Upper lobe of left lung (tissue), 6 donors: ENCODE measurements around the gene SELENOO. TPM values are rescaled to one million over a fixed set of nuclear protein-coding genes. Genes with fewer than 3 reads are reported as not detected.

Experiments used
- ATAC-seq, 2 donors: fragments of 200-7000 bp; cut with Tn5 transposase; one replicate each; pipeline ENCODE4 v1.9.1; 2022; ENCODE audit warnings: mild to moderate bottlenecking in 2 of 2, moderate library complexity in 2 of 2; ENCODE audit not compliant: low FRiP score in 2 of 2
- DNase-seq, 2 donors: peaks; one replicate each; pipeline ENCODE4 v3.0.0-alpha.2; 2019 to 2020
- H3K27ac ChIP-seq, 4 donors: fragments of 200-600 bp; sonication (generic); one replicate each; pipeline ENCODE4 v1.5.1; 2016 to 2019
- H3K27me3 ChIP-seq, 4 donors: fragments of 200-600 bp; sonication (generic); one replicate each; pipeline ENCODE4 v1.5.1; 2017 to 2019
- H3K36me3 ChIP-seq, 4 donors: fragments of 200-600 bp; sonication (generic); one replicate each; pipeline ENCODE4 v1.5.1; 2016 to 2019
- H3K4me1 ChIP-seq, 4 donors: fragments of 200-600 bp; sonication (generic); one replicate each; pipeline ENCODE4 v1.5.1; 2018 to 2019
- H3K4me3 ChIP-seq, 4 donors: fragments of 200-600 bp; sonication (generic); one replicate each; pipeline ENCODE4 v1.5.1; 2017 to 2019; ENCODE audit warnings: mild to moderate bottlenecking in 2 of 4, moderate library complexity in 1 of 4
- H3K9me3 ChIP-seq, 4 donors: fragments of 200-600 bp; sonication (generic); one replicate each; pipeline ENCODE4 v1.5.1; 2018 to 2019
- EP300 ChIP-seq, 4 donors: sonication (generic); formaldehyde crosslinking; IDR thresholded peaks; one replicate each; pipeline ENCODE4 v1.5.1; 2017; ENCODE audit warnings: antibody characterized with exemption in 4 of 4, control low read depth in 2 of 4
- POLR2A ChIP-seq, 4 donors: fragments of 450-650 bp; IDR thresholded peaks; one replicate each; pipeline ENCODE4 v1.5.1; 2016 to 2017; ENCODE audit warnings: antibody characterized with exemption in 4 of 4, mild to moderate bottlenecking in 2 of 4
- POLR2AphosphoS5 ChIP-seq, 2 donors: sonication (generic); formaldehyde crosslinking; IDR thresholded peaks; one replicate each; pipeline ENCODE4 v1.5.1; 2017; ENCODE audit warnings: antibody characterized with exemption in 2 of 2
- WGBS, 2 donors: methylation state at CpG; one replicate each; pipeline ENCODE4 v1.1.5; 2017 to 2018; 5-methylcytosine and 5-hydroxymethylcytosine counted together
- total RNA-seq, 6 donors: library from RNA; depleted of rRNA in 4 of 6; stranded (reverse); fragments of >200 nt in 4 of 6; gene quantifications; one replicate each; pipeline versions ENCODE4 v1.1.0 to v1.2.1, GENCODE V29; 2016 to 2021
- TF ChIP-seq, protein P1 (sequence below), 6 experiments: fragments of 450-650 bp in 4 of 6; fragments of 200-600 bp in 2 of 6; sonication (generic) in 2 of 6; IDR thresholded peaks; one replicate each; pipeline ENCODE4 v1.5.1; 2016 to 2019; ENCODE audit warnings: antibody characterized with exemption in 6 of 6
- donor health status: DM: no; HTN: no; CAD: no; lungs with moderate emphysema.
- donor health status: DM: no; HTN: yes; CAD: no; lungs with severe emphysema.

SELENOO gene
- total RNA-seq, 6 donors from 2014 or later, result 23.1 to 102 (median 28.9) TPM

GRCh38 chr22:50178871-50179869 lies 21.6 kb upstream of the SELENOO start:
- H3K4me1 ChIP-seq, result peaks cover 7 to 16% (median 12%) of the 10 kb centered on the region in 4 donors
- no peaks in the 10 kb centered on the region for H3K36me3 ChIP-seq
- ATAC-seq (no peak), DNase-seq (peak in 1 of 2 donors; percentile 80)
- 78 to 86% methylated on average over 38 to 57 of the region's 64 CpGs for WGBS, 2 donors
- H3K27me3 ChIP-seq, result no peaks in the 10 kb centered on the region
- no peak overlapping the region for H3K4me3 ChIP-seq
- H3K27ac ChIP-seq, result no peak overlapping the region
- H3K9me3 ChIP-seq, result no peaks in the 10 kb centered on the region
- TF ChIP-seq, protein P1, sequence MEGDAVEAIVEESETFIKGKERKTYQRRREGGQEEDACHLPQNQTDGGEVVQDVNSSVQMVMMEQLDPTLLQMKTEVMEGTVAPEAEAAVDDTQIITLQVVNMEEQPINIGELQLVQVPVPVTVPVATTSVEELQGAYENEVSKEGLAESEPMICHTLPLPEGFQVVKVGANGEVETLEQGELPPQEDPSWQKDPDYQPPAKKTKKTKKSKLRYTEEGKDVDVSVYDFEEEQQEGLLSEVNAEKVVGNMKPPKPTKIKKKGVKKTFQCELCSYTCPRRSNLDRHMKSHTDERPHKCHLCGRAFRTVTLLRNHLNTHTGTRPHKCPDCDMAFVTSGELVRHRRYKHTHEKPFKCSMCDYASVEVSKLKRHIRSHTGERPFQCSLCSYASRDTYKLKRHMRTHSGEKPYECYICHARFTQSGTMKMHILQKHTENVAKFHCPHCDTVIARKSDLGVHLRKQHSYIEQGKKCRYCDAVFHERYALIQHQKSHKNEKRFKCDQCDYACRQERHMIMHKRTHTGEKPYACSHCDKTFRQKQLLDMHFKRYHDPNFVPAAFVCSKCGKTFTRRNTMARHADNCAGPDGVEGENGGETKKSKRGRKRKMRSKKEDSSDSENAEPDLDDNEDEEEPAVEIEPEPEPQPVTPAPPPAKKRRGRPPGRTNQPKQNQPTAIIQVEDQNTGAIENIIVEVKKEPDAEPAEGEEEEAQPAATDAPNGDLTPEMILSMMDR (IDR thresholded peaks at IDR 0.05), result no peak
- TF ChIP-seq EP300 (IDR thresholded peaks at IDR 0.05) (no peak), POLR2AphosphoS5 (IDR thresholded peaks at IDR 0.05) (no peak), POLR2A (IDR thresholded peaks at IDR 0.05) (no peak)

- Histone ChIP-seq H3K27me3 (no peaks in the 10 kb centered on the region), H3K36me3 (no peaks in the 10 kb centered on the region), H3K9me3 (no peaks in the 10 kb centered on the region), H3K27ac (no peak overlapping the region), H3K4me1 (peaks cover 17 to 26% (median 21%) of the 10 kb centered on the region in 4 donors), H3K4me3 (no peak overlapping the region)
- TF ChIP-seq, protein P1 (IDR thresholded peaks at IDR 0.05), result no peak
- TF ChIP-seq POLR2A (IDR thresholded peaks at IDR 0.05) (no peak), EP300 (IDR thresholded peaks at IDR 0.05) (no peak), POLR2AphosphoS5 (IDR thresholded peaks at IDR 0.05) (no peak)
- DNase-seq (peak in 1 of 2 donors; percentile 84), ATAC-seq (no peak)
- WGBS, 2 donors, result 60 to 76% methylated on average over 32 to 33 of the region's 39 CpGs
Measured at GRCh38 chr22:50179937-50180726, 20.7 kb upstream of the SELENOO start.

DNA sequence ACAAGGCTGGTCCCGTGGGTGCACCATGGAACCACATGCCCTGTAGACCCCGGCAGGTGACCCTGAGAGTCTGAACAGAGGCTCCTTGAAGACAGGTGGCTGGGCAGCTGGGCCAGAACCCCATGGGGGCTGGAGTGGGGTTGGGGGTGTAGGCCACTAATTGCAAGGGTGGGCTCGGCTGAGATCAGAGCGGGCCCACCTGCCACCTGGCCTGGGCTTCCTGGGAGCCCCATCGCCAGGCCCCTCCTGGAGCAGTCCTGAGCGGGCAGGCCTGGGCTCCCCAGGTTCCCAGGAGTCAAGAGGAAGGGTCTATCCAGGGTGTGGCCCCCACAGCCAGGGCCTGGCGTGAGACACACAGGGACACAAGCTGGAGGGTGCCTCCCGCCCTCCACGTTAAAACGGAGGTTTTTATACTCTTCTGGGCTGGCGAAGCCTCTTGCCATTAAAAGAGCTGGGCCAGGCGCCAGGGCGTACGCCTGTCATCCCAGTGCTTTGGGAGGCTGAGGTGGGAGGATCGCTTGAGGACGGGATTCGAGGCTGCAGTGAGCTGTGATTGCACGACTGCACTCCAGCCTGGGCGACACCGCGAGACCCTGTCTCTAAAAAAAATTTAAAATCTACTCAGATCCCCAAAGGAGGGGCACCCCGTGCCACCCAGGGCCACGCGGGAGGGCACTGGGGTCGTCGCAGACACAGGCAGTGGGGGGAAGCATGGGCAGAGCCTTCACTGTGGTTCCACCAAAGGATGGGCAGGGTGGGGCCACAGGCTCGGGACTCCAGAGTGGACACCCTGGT lies 19.9 kb upstream of the SELENOO start:
- Histone ChIP-seq H3K4me1 (peaks cover 19 to 29% (median 24%) of the 10 kb centered on the region in 4 donors), H3K36me3 (no peaks in the 10 kb centered on the region), H3K27me3 (no peaks in the 10 kb centered on the region), H3K27ac (no peak overlapping the region), H3K4me3 (no peak overlapping the region), H3K9me3 (no peaks in the 10 kb centered on the region)
- WGBS, 2 donors, result 91% methylated on average over 17 to 27 of the region's 27 CpGs
- TF ChIP-seq POLR2AphosphoS5 (IDR thresholded peaks at IDR 0.05) (no peak), EP300 (IDR thresholded peaks at IDR 0.05) (no peak), POLR2A (IDR thresholded peaks at IDR 0.05) (no peak)
- TF ChIP-seq, protein P1 (IDR thresholded peaks at IDR 0.05), result no peak
- ATAC-seq, result no peak
- DNase-seq, result peak in 1 of 2 donors; percentile 66
